Measurements from ENCODE around the gene STOML2.

Gene STOML2

GRCh38 chr9:35096035-35096849 lies 6.7 kb downstream of the STOML2 start, which contains the start of gene PIGO (continued):
- TF ChIP-seq PRDM10 (tag by site-specific recombination; IDR thresholded peaks at IDR 0.05) = peak; percentile 82
- TF ChIP-seq ZBTB1 (tag by site-specific recombination; IDR thresholded peaks at IDR 0.05) = no peak
- no peak for TF ChIP-seq ZNF132 (tag by site-specific recombination; IDR thresholded peaks at IDR 0.05; ENCODE audit: borderline replicate concordance)
- peak; percentile 63; the same call in 1 of the 2 replicates for TF ChIP-seq ZBTB10 (tag by site-specific recombination; IDR thresholded peaks at IDR 0.05)
- TF ChIP-seq ZNF121 (tag by site-specific recombination; IDR thresholded peaks at IDR 0.05) = 0 out of 2 replicates have a peak, but pooled peaks have one; percentile 8
- TF ChIP-seq ZBTB48 (tag by site-specific recombination; IDR thresholded peaks at IDR 0.05) = peak; percentile 82; the same call in 1 of the 2 replicates
- no peak for TF ChIP-seq ZNF513 (tag by site-specific recombination; IDR thresholded peaks at IDR 0.05)
- TF ChIP-seq ZNF580 (tag by site-specific recombination; IDR thresholded peaks at IDR 0.05) = peak; percentile 84
- TF ChIP-seq ZNF169 (tag by site-specific recombination; IDR thresholded peaks at IDR 0.05) = no peak
- TF ChIP-seq HOXD13 (CRISPR knock-in tag; IDR thresholded peaks at IDR 0.05; ENCODE audit: borderline replicate concordance) = no peak
- TF ChIP-seq ZNF518A (tag by site-specific recombination; conservative IDR thresholded peaks at IDR 0.05; ENCODE audit: low read depth) = peak; percentile 78
- TF ChIP-seq HIC1 (tag by site-specific recombination; IDR thresholded peaks at IDR 0.05) = no peak
- TF ChIP-seq ZNF37A (tag by site-specific recombination; IDR thresholded peaks at IDR 0.05) = no peak
- peak; percentile 94 for TF ChIP-seq ZEB2 (tag by site-specific recombination; IDR thresholded peaks at IDR 0.05)
- peak; percentile 56; the same call in 1 of the 2 replicates for TF ChIP-seq ZNF76 (tag by site-specific recombination; IDR thresholded peaks at IDR 0.05; ENCODE audit: borderline replicate concordance, low read depth)
- TF ChIP-seq ZNF19 (tag by site-specific recombination; IDR thresholded peaks at IDR 0.05; ENCODE audit: low read depth) = no peak
- TF ChIP-seq ZBTB44 (tag by site-specific recombination; IDR thresholded peaks at IDR 0.05) = no peak
